Measurements from ENCODE around the gene HSFX2.
"Not testable (repeated sequence)": the region's sequence is repeated elsewhere in the genome, so short reads cannot be mapped to it uniquely, and the experiment has no call there.

The HSFX2 gene

DNA sequence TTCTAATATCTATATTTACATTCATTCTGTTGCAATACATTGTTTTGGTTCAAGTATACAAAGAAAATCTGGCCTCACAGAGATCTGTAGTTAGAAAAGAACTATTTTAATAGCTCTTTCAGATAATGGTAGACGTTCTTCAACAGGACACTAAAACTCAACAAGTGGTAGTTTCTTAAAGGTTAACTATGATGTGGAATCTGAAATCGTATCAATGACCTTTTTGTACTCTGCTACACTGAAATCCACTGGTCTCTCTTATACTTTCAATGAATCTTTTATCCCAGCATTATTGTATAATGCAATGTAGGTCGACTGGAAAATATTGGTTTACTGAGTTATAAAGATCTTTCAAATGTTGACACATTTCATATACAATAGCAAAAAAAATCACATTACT lies 23.8 kb upstream of the HSFX2 start:
- no peaks in the 10 kb centered on the region for H3K4me1 Mint-ChIP-seq (ENCODE audit: low read depth)
- no peak overlapping the region for H3K27ac Mint-ChIP-seq
- no peaks in the 10 kb centered on the region for H3K9me3 Mint-ChIP-seq
- H3K36me3 Mint-ChIP-seq (ENCODE audit: low read depth), result no peaks in the 10 kb centered on the region
- H3K27me3 Mint-ChIP-seq, result no peaks in the 10 kb centered on the region
- H3K4me3 Mint-ChIP-seq, result no peak overlapping the region
- intact Hi-C loops (cut with micrococcal nuclease), result loop anchor here (10.0 kb wide), 1 partner anchor 104 kb away; no protein-coding TSS in a partner anchor

DNA sequence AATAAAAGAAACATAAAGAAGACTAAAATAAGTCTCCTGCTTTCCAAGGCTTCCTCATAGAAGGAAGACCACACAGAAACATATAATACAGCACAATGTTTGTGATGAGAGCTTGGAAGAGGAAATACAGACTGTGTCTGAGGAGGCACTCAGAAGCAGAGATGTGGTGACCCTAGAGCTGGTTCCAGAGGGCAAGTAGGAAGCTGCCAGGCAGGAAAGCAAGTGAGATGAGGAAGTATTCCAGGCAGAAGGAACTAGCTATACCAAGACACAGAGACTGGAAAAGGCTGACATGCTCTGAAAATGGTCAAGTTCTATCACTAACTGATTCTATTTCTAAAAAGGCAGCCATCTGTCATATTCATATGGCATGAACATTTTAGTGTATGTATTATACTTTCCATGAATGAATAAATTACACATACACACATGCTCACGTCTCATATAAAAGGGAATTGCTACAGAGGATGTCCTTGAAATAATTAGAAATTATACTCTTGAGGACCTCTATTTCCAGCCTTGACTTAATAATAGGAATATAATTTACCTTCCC lies 16.6 kb upstream of the HSFX2 start:
- intact Hi-C loops (cut with micrococcal nuclease), result loop anchor here (10.0 kb wide), 1 partner anchor 97 kb away; no protein-coding TSS in a partner anchor
- H3K4me1 Mint-ChIP-seq (ENCODE audit: low read depth), result peaks cover 8% of the 10 kb centered on the region
- H3K27ac Mint-ChIP-seq, result no peak overlapping the region
- peaks cover 12% of the 10 kb centered on the region for H3K36me3 Mint-ChIP-seq (ENCODE audit: low read depth)
- H3K4me3 Mint-ChIP-seq, result no peak overlapping the region
- no peaks in the 10 kb centered on the region for H3K27me3 Mint-ChIP-seq
- H3K9me3 Mint-ChIP-seq, result no peaks in the 10 kb centered on the region

DNA sequence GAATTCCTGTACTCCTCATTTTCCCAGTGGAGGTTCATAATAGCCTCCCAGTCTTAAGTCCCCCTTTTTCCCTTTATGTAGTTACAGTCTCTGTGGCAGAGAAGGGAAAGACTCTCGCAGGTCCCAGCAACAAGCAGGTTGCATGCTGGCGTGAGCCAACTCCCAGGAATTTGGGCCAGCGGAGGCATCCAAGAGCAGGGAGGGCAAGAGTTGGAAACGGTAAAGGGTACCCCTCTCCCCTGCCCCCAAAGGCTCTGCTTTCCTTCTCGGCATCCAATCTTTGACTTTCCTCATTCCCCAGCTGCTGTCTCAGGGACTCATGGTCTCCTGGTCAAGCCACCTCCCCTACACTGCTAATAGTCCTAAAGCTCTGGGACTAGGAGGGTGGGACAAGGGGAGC lies 15.4 kb upstream of the HSFX2 start:
- Mint-ChIP-seq H3K4me3 (no peak overlapping the region), H3K27me3 (no peaks in the 10 kb centered on the region), H3K27ac (no peak overlapping the region), H3K9me3 (no peaks in the 10 kb centered on the region), H3K4me1 (ENCODE audit: low read depth) (peaks cover 8% of the 10 kb centered on the region), H3K36me3 (ENCODE audit: low read depth) (peaks cover 24% of the 10 kb centered on the region)
- intact Hi-C loops (cut with micrococcal nuclease), result loop anchor here (10.0 kb wide), 1 partner anchor 96 kb away; no protein-coding TSS in a partner anchor

DNA sequence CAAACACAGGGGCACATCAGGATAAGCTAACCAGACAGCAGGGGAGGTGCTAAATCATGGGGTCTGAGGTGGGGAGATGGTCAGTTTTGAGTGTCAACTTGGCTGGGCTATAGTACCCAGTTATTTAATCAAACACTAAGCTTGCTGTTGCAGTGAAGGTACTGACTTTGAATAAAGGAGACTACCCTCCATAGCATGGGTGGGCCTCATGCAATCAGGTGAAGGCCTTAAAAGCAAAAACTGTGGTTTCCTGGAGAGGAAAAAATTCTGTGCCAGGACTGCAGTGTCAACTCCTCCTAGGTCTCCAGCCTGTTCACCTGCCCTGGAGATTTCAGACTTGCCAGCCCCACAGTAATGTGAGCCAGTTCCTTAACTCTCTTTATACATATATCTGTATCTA lies 12.6 kb upstream of the HSFX2 start:
- no peak overlapping the region for H3K27ac Mint-ChIP-seq
- no peak overlapping the region for H3K4me3 Mint-ChIP-seq
- H3K9me3 Mint-ChIP-seq, result no peaks in the 10 kb centered on the region
- peaks cover 13% of the 10 kb centered on the region for H3K4me1 Mint-ChIP-seq (ENCODE audit: low read depth)
- H3K27me3 Mint-ChIP-seq, result no peaks in the 10 kb centered on the region
- H3K36me3 Mint-ChIP-seq (ENCODE audit: low read depth), result peaks cover 38% of the 10 kb centered on the region
- intact Hi-C loops (cut with micrococcal nuclease), result no loop called here

DNA sequence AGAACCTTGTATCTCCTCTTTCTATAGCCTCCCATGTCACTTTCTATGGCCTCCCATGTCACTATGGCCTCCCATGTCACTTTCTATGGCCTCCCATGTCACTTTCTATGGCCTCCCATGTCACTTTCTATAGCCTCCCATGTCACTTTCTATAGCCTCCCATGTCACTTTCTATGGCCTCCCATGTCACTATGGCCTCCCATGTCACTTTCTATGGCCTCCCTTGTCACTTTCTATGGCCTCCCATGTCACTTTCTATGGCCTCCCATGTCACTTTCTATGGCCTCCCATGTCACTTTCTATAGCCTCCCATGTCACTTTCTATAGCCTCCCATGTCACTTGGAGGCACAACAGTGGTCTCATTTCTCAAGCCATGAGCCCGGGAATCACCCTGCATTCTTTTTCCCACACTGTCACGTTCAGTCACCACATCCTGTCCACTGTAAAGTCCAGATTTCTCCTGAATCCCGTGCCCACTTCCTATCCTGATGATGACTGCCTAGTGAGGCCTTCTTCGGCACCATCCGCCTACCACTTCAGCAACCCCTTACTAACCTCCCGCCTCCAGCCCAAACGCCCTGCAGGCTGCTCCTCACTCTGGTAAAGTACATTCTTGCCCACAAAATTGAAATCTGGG lies 10.3 kb upstream of the HSFX2 start:
- H3K36me3 Mint-ChIP-seq (ENCODE audit: low read depth), result peaks cover 38% of the 10 kb centered on the region
- H3K27ac Mint-ChIP-seq; H3K27me3 Mint-ChIP-seq; intact Hi-C loops (cut with micrococcal nuclease); H3K9me3 Mint-ChIP-seq; H3K4me1 Mint-ChIP-seq (ENCODE audit: low read depth); H3K4me3 Mint-ChIP-seq: not testable (repeated sequence)

DNA sequence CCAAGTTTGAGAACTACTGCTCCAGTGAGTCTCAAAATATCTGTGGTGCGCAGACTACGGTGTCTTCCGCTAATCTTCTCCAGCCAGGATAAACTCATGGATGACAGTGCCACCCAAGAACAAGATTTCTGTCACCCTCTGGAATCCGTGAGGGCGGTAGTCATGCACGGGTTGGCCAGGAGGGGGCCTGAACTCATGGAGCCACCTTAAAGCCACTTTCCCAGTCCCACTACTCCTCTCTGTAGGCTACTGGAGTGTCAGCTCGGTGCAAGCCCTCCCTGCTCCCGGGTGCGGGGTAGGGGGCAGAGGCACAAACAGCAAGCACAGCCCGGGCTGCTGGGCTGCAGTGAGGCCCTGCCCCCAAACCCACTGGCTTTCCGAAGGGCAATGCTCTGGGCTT lies 3.5 kb upstream of the HSFX2 start:
- H3K27me3 Mint-ChIP-seq; H3K27ac Mint-ChIP-seq; H3K4me1 Mint-ChIP-seq (ENCODE audit: low read depth); H3K36me3 Mint-ChIP-seq (ENCODE audit: low read depth); intact Hi-C loops (cut with micrococcal nuclease); H3K4me3 Mint-ChIP-seq; H3K9me3 Mint-ChIP-seq: not testable (repeated sequence)

DNA sequence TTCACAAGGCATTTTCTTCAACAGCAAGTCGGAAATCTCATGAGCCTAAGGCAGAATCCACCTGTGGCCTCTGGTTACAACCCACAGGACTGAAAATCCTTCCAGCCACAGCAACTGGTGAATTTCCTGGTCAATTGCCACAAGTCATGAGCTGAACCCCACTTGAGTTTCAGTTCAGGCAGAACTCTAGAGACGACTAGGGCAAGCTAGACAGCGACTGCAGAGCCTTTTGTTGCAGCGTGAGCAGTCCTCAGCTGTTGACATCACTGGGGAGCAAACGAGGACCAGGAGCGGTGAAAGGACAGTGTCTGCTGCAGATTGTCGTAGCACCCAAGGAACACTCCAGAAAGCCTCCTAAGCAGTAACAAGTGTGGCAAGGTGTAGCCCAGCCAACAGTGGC lies 829 bp upstream of the HSFX2 start:
- H3K4me1 Mint-ChIP-seq (ENCODE audit: low read depth); H3K36me3 Mint-ChIP-seq (ENCODE audit: low read depth); H3K27ac Mint-ChIP-seq; H3K9me3 Mint-ChIP-seq; H3K27me3 Mint-ChIP-seq; H3K4me3 Mint-ChIP-seq; intact Hi-C loops (cut with micrococcal nuclease): not testable (repeated sequence)

DNA sequence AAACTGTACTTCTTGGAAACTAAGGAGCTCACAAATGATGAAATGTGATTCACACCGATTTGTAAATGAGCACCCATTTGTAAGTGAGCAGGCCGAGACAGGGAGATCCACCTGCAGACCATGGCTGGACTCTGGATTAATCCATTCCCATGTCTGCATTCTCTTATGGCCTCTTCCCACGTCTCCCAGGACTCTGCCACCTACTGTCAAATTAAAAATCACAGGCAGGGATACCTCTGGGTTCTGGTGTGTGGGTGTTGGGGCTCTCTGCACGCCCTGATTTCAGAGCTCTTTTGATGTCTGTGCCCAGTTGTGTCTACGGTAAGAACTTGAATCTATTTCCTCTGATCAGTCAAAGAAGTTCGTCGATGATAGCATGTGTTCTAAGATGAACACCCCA lies 4.1 kb downstream of the HSFX2 start:
- H3K9me3 Mint-ChIP-seq; intact Hi-C loops (cut with micrococcal nuclease); H3K4me3 Mint-ChIP-seq; H3K27ac Mint-ChIP-seq; H3K36me3 Mint-ChIP-seq (ENCODE audit: low read depth); H3K27me3 Mint-ChIP-seq; H3K4me1 Mint-ChIP-seq (ENCODE audit: low read depth): not testable (repeated sequence)

DNA sequence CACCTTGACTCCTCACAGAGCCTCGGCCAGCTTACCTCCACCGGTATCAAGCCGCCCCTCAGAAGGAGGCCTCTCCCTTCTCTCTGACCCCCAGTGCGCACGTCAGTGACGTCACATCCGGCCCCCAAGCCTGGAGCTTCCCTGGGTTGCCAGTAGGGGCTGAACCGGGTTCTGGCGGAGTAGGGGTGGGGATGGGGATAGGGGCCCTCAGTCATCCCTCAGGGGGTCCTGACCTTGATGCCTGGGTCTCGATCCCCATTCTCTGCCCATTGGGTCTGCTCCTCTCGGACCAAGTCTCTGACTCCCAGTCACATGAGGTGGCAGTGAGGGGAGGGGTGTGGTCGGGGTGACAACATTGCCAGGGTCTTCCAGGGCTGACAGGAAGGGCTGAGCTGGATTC lies 7.8 kb downstream of the HSFX2 start, which contains the start of gene MAGEA9B:
Gene MAGEA9B, minus strand, starts transcription at position 101 of the 400 bp plus-strand sequence. CDS start 4,280 bp downstream, outside the sequence.
- H3K4me1 Mint-ChIP-seq (ENCODE audit: low read depth); H3K9me3 Mint-ChIP-seq; intact Hi-C loops (cut with micrococcal nuclease); H3K27ac Mint-ChIP-seq; H3K4me3 Mint-ChIP-seq; H3K36me3 Mint-ChIP-seq (ENCODE audit: low read depth); H3K27me3 Mint-ChIP-seq: not testable (repeated sequence)

DNA sequence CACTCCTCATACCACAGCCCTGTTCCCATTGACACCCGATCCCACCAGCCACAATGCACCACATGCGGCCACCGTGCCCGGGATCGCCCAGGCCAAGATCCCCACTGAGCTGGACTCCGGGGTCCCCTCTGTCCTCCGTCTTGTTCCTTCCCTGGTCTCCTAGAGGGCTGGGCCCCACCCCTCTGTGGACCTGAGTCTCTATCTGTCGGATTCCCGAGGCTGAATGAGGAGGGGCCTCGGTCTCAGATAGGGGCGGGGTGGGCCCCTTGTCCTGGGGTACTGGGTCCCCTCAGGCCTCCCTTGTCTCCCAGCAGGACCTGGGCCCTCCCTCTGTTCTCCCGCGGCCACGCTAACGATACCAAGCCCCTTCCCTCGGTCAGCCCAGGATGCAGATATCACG lies 9.5 kb downstream of the HSFX2 start:
- intact Hi-C loops (cut with micrococcal nuclease); H3K36me3 Mint-ChIP-seq (ENCODE audit: low read depth); H3K9me3 Mint-ChIP-seq; H3K4me1 Mint-ChIP-seq (ENCODE audit: low read depth); H3K27me3 Mint-ChIP-seq; H3K27ac Mint-ChIP-seq; H3K4me3 Mint-ChIP-seq: not testable (repeated sequence)

DNA sequence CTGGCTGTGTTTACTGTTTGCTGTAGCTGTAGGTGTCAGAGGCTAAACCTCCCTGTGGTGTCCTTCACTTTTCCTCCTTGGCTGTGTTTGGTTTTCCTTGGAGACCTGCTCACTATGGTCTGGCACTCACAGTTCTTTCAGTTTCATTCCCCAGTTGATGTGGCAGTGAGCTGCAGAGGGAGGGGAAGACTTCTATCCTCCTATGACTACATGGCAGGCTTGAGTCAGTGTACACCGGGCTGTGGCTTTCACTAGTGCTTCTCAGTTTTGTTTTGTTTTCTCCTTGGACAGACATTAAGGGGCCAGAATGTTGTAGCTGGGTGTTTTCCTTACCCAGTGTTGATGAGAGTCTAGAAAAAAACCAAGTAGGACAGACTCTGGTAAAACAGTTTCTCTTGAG lies 21.7 kb downstream of the HSFX2 start:
- not testable (repeated sequence) for H3K4me1 Mint-ChIP-seq (ENCODE audit: low read depth); H3K36me3 Mint-ChIP-seq (ENCODE audit: low read depth)

DNA sequence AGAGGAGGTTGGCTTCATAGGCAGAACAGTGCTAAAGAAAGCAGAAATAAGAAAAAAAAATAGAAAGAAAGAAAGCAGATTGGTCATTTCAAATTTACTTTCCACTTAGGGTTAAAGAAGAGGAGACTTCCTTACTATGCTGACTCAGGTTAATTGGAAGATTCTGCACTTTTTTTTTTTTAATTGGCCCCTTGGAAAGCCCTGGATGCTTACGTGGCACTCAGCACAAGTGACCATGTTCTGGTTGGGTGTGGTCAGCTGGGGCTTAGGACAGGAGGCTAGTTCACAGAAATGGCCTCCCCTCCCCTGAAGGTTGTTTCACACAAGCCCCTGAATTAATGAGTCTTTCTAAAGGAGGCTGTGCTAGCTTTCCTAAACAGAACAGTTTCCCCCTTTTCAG lies 22.4 kb downstream of the HSFX2 start:
- intact Hi-C loops (cut with micrococcal nuclease), result no loop called here
- Mint-ChIP-seq H3K27ac (no peak overlapping the region), H3K9me3 (no peaks in the 10 kb centered on the region)

More for the DNA sequence above, 21.7 kb downstream of the HSFX2 start:
- H3K27me3 Mint-ChIP-seq; intact Hi-C loops (cut with micrococcal nuclease); H3K4me3 Mint-ChIP-seq; H3K9me3 Mint-ChIP-seq; H3K27ac Mint-ChIP-seq: not testable (repeated sequence)

DNA sequence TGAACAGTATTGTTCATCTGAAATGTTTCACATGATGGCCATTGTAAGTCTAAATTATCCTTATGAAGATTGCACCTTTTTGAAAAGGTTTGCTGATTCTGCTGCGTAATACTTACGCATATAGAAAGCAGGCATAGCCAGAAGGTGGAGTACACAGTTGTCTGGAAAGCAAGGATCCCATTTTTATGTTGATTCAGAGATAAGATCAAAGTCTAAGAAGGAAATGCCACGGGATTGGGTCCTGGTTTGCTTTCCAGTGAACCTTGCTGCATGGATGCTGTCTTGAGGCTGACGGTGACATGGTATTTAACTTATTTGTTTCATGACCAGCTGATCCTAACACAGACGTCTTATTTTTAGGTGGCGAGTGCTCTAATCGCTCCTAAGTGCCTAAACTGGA lies 23.3 kb downstream of the HSFX2 start:
- no peak overlapping the region for H3K27ac Mint-ChIP-seq
- intact Hi-C loops (cut with micrococcal nuclease), result no loop called here
- H3K9me3 Mint-ChIP-seq, result no peaks in the 10 kb centered on the region
- H3K4me1 Mint-ChIP-seq (ENCODE audit: low read depth), result no peaks in the 10 kb centered on the region
- no peak overlapping the region for H3K4me3 Mint-ChIP-seq
- no peaks in the 10 kb centered on the region for H3K36me3 Mint-ChIP-seq (ENCODE audit: low read depth)
- H3K27me3 Mint-ChIP-seq, result no peaks in the 10 kb centered on the region

More for the DNA sequence above, 22.4 kb downstream of the HSFX2 start:
- Mint-ChIP-seq H3K4me3 (no peak overlapping the region), H3K27me3 (no peaks in the 10 kb centered on the region), H3K4me1 (ENCODE audit: low read depth) (no peaks in the 10 kb centered on the region), H3K36me3 (ENCODE audit: low read depth) (no peaks in the 10 kb centered on the region)

DNA sequence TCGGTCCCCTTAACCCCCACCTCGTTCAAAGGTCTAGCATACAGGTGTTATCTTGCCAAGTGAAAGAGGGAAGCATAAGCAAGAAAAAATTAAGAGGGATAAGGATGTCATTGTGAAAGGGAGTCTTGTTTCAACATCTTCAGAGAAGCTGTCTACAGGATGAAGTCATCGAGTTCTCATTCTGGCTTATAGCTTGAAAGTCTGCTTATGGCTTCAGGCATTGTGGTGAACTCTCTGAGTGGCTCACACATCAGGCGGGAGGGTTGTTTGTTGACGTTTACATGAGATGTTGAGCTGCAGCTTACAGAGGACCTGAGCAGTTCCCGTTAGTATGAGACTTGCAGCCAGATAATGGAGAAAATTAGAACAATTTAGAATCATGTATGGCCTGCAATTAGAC lies 24.4 kb downstream of the HSFX2 start:
- intact Hi-C loops (cut with micrococcal nuclease), result no loop called here
- H3K27me3 Mint-ChIP-seq, result no peaks in the 10 kb centered on the region
- H3K4me3 Mint-ChIP-seq, result no peak overlapping the region
- H3K9me3 Mint-ChIP-seq, result no peaks in the 10 kb centered on the region
- H3K4me1 Mint-ChIP-seq (ENCODE audit: low read depth), result no peaks in the 10 kb centered on the region
- H3K27ac Mint-ChIP-seq, result no peak overlapping the region
- H3K36me3 Mint-ChIP-seq (ENCODE audit: low read depth), result no peaks in the 10 kb centered on the region

DNA sequence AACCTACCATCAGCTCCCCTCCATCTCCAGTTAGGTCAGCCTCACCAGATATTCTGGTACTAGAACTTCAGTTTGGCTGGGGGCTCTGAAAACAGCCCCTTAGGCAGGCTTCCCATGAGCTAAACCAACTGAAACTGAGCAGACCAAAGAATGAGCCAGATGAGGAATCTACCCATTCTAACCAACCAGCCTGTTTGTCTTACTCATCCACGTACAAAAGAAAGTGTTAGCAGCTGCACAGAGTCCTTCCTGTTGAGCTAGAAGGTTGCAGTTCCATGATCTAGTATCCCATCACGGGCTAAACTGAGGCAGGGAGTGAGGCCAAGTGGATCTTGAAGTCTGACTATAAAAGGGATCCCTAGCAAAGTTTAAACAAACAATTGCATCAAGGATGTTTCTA lies 25.3 kb downstream of the HSFX2 start:
- Mint-ChIP-seq H3K27ac (no peak overlapping the region), H3K4me1 (ENCODE audit: low read depth) (no peaks in the 10 kb centered on the region), H3K4me3 (no peak overlapping the region), H3K36me3 (ENCODE audit: low read depth) (no peaks in the 10 kb centered on the region), H3K9me3 (no peaks in the 10 kb centered on the region), H3K27me3 (no peaks in the 10 kb centered on the region)
- intact Hi-C loops (cut with micrococcal nuclease), result no loop called here

Measured in dendritic cell treated with granulocyte-macrophage colony-stimulating factor and Interleukin-4, amounts not matched to agents 40 ng/mL and 50 ng/mL, for 4 days (primary cell).